Colonic mucosa (tissue), 4 donors: ENCODE measurements around the gene DGCR6L. TPM values are rescaled to one million over a fixed set of nuclear protein-coding genes. Genes with fewer than 3 reads are reported as not detected.
"Not testable (repeated sequence)": the region's sequence is repeated elsewhere in the genome, so short reads cannot be mapped to it uniquely, and the experiment has no call there.

Source experiments
- DNase-seq: peaks from one replicate; pipeline ENCODE4 v3.0.0-alpha.2; 2020
- H3K27ac ChIP-seq: fragments of 200-600 bp; one replicate; pipeline ENCODE4 v1.8.0; 2021
- H3K27me3 ChIP-seq: fragments of 200-600 bp; one replicate; pipeline ENCODE4 v1.8.0; 2021
- H3K36me3 ChIP-seq: fragments of 200-600 bp; one replicate; pipeline ENCODE4 v1.8.0; 2021
- H3K4me1 ChIP-seq: fragments of 200-600 bp; one replicate; pipeline ENCODE4 v1.8.0; 2021; ENCODE audit warnings: mild to moderate bottlenecking
- H3K4me3 ChIP-seq: fragments of 200-600 bp; one replicate; pipeline ENCODE4 v1.8.0; 2021
- H3K9ac ChIP-seq, 2 donors: one replicate each; pipeline ENCODE4 v1.7.0; 2013; ENCODE audit warnings: control low read depth in 2 of 2, low read depth in 2 of 2, low read length in 2 of 2
- H3K9me3 ChIP-seq: fragments of 200-600 bp; one replicate; pipeline ENCODE4 v1.8.0; 2021
- intact Hi-C: fragments of 100-400 bp; cut with DNase I; formaldehyde crosslinking; loops from one replicate; pipeline ENCODE4 v1.14.1; 2022
- total RNA-seq, 2 donors: library from RNA; stranded (reverse); fragmentation: NEBNext Ultra II Directional in 1 of 2; extraction: Animal tissue kit (Norgen Biotek cat#: 25700) in 1 of 2; gene quantifications; one replicate each; pipeline ENCODE4 v1.2.1, GENCODE V29; 2021
- TF ChIP-seq, protein P1 (sequence below): fragments of 200-600 bp; IDR thresholded peaks from one replicate; pipeline ENCODE4 v1.8.0; 2022; ENCODE audit warnings: antibody characterized with exemption, mild to moderate bottlenecking
- donor health status: healthy.
- donor health status: DM: no; HTN: no; CAD: no.
- donor health status: DM: no; HTN: no; CAD: no.

Gene DGCR6L
- total RNA-seq, 2 donors from 2014 or later, result 27.0 to 35.6 TPM

DNA sequence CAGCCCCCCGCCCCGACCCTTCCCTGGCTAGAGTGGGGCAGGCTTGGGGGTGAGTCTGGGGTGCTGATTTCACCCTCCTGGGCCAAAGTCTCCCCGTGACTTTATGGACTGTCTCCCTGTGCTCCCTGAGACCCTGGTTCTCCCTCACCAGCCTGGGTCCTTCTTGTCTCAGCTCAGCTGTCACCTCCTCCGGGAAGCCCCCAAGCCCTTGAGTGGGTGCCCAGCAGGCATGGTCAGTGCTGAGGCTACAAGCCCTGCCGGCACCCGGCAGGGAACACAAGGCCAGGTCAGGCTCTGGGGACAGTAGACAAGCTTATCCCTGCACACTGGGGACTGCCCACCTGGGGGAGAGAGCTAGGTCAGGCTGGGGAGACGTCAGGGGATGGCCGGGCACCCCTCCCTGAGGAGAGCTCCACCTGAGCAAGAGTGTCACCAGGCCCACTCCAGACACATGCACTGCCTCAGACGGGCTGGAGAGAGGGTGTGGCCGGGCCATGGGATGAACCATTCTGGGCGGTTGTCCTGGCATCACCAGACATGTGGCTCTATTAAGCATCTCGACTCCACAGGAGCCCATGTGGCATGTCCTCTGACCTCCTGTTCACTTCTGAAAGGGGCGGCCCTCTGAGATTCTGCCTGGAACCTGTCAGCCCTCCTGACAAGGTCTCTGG, 29.1 kb downstream of the DGCR6L start:
- DNase-seq, result no peak
- no peak overlapping the region for H3K9ac ChIP-seq
- TF ChIP-seq, protein P1, sequence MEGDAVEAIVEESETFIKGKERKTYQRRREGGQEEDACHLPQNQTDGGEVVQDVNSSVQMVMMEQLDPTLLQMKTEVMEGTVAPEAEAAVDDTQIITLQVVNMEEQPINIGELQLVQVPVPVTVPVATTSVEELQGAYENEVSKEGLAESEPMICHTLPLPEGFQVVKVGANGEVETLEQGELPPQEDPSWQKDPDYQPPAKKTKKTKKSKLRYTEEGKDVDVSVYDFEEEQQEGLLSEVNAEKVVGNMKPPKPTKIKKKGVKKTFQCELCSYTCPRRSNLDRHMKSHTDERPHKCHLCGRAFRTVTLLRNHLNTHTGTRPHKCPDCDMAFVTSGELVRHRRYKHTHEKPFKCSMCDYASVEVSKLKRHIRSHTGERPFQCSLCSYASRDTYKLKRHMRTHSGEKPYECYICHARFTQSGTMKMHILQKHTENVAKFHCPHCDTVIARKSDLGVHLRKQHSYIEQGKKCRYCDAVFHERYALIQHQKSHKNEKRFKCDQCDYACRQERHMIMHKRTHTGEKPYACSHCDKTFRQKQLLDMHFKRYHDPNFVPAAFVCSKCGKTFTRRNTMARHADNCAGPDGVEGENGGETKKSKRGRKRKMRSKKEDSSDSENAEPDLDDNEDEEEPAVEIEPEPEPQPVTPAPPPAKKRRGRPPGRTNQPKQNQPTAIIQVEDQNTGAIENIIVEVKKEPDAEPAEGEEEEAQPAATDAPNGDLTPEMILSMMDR, result no peak
- no peaks in the 10 kb centered on the region for H3K4me1 ChIP-seq
- H3K27ac ChIP-seq, result no peak overlapping the region
- no peaks in the 10 kb centered on the region for H3K9me3 ChIP-seq
- intact Hi-C loops, result no loop called here
- H3K27me3 ChIP-seq, result no peaks in the 10 kb centered on the region
- no peak overlapping the region for H3K4me3 ChIP-seq
- no peaks in the 10 kb centered on the region for H3K36me3 ChIP-seq

DNA sequence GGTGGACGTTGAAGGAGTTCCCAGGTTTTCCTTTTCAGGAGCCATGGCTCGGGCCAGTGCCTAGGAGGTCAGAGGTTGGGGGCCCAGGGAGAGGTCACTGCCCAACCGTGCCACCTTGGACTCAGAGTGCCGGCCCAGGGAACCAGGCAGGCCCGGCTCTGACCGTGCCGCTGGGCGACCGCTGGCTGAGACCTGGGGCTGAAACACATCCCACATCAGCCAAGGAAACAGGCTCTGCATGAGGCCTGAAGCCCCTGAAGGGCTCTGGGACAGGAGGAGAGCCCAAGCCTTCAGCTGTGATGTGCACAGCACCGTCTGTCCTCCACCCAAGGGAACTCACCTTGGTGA, 29.8 kb downstream of the DGCR6L start:
- Histone ChIP-seq H3K27ac (no peak overlapping the region), H3K36me3 (no peaks in the 10 kb centered on the region), H3K27me3 (no peaks in the 10 kb centered on the region), H3K4me3 (no peak overlapping the region), H3K9me3 (no peaks in the 10 kb centered on the region), H3K9ac (no peak overlapping the region), H3K4me1 (no peaks in the 10 kb centered on the region)
- TF ChIP-seq, protein P1, result no peak
- no peak for DNase-seq
- intact Hi-C loops, result no loop called here

DNA sequence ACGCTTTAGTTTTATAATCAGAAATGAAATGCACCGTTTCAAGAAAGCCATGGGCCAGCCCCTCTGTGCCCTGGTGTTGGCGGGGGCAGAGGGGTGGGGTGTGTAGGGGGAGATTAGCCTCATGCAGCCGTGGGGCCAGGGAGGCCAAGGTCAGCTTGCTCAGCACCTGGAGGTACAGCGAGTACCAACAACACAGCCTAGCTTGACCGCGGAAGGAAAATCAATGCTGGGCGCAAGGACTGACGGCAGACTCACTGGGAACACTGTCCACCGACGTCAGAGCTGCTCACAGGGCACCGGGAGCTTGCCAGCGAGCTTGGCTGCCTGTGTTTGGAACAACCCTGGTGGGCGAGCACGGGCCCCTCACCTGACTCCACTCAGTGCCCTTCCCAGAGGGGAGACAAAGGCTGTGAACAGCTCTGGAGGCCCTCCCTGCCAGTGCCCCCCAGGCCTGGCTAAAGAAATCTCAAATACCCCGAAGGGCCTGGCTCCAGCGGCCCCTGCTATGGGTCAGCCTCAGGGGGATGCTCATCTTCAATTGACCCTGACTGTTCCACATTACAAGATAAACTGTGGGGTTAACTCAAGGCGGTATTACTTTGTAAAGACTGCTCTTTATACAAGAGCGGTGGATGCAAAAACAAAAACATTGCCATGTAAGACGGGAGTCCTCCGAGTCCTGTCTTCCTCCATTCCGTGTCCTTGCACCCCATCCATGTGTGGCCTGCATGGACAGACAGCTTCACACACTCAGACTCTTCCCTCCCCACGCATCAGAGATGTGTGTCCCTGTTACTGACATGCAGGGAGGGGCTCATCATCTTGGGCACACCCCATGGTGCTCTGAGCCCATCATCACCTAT, 30.4 kb downstream of the DGCR6L start:
- H3K27ac ChIP-seq, intact Hi-C loops, H3K27me3 ChIP-seq, DNase-seq, H3K9me3 ChIP-seq, H3K4me1 ChIP-seq, H3K4me3 ChIP-seq, H3K9ac ChIP-seq, H3K36me3 ChIP-seq: not testable (repeated sequence)

DNA sequence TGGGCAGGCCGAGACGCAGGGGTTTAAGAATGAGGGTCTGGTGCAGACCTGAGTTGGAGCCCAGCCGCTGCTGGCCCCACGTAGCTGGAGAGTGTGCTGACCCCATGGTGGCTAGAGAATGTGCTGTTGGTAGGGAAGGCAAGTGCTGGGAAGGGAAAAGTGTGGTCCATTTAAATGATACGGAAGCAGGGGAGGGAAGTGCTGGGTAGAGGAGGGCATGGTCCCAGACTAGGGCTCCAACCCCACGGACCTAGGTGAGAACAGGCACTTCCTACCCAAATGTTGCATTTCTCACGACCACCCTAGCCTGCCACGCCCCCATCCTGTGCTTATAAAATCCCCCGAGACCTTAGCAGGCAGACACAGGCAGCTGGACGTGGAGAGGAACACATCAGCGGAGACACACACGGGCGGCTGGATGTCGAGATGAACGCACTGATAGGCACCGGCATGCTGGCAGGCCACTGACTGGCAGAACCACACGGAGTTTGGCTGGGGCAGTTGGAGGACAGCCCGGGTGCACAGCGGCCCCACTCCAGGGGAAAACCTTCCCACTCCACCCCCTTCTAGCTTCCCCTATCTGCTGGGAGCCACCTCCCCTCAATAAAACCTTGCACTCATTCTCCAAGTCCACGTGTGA, 33.0 kb downstream of the DGCR6L start:
- H3K27ac ChIP-seq, H3K4me3 ChIP-seq, H3K27me3 ChIP-seq, H3K36me3 ChIP-seq, H3K4me1 ChIP-seq, DNase-seq, intact Hi-C loops, H3K9me3 ChIP-seq, H3K9ac ChIP-seq: not testable (repeated sequence)

DNA sequence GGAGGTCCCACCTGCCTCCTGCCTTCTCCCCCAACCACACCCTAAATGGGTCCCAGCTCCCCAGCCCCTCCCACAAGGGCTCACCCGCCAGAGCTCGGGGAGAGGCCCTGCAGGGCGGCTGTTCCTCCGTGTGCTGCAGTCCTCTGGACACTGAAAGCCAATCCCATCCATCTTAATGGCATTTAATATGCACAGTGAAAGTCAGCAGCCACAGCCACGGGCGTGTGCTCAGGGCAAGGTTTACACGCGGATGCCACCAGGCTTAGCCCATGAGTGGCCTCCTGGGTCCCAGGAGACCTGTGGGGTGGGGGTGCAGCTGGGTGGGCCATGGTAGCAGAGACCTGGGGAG, 33.6 kb downstream of the DGCR6L start:
- H3K4me1 ChIP-seq, H3K27me3 ChIP-seq, H3K9me3 ChIP-seq, DNase-seq, H3K27ac ChIP-seq, H3K4me3 ChIP-seq, intact Hi-C loops, H3K36me3 ChIP-seq, H3K9ac ChIP-seq: not testable (repeated sequence)

DNA sequence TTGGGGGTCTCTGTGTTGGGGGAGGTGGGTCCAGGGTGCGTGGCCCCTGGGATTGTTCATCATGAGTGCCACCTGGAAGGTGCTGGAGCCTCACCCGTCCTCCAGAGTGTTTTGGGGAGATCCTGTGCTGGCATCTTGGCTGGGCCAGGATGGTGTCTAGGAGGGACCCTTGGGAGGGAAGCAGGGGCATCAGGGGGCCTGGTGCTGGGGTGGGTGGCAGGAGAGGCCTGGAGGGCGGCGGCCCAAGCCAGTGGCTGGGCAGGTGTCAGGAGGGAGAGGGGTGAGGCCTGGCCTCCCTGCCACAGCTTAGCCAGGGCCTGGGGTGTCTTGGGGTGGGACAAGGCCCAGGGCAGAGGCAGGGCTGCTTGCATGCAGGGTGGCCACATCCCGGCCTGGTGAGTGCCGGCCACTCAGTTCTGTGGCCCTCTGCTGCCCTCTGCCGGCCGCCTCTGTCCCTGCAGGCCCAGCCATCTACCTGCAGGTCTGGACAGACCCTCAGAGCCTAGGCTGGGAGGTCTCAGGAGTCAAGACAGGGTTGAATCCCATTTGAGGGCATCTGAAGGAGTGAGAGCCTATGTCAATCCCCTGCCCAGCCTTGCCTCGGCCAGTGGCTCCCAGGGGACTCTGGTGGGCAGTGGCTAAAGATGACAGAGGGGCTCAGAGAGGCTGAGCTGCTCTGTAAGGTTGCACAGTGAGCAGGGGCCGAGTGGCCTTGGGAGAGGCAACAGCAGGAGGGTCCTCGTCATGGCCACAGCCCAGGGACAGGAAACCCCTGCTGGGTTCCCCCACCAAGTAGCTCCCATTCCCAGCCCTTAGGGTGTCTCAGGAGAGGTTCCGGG, 34.2 kb downstream of the DGCR6L start:
- not testable (repeated sequence) for H3K27me3 ChIP-seq, H3K4me3 ChIP-seq, H3K27ac ChIP-seq, H3K4me1 ChIP-seq, H3K9ac ChIP-seq, H3K9me3 ChIP-seq, H3K36me3 ChIP-seq
- TF ChIP-seq, protein P1, result peak; percentile 88
- DNase-seq, result peak; percentile 87
- intact Hi-C loops, result loop anchor here (1.0 kb wide), 1 partner anchor 129 kb away; no protein-coding TSS in a partner anchor
